Muscle layer of colon (tissue), 2 donors: ENCODE data around the gene KLHL25.
"Not testable (repeated sequence)": the region's sequence is repeated elsewhere in the genome, so short reads cannot be mapped to it uniquely, and the experiment has no call there.

Source experiments
- H3K27ac ChIP-seq: one replicate; pipeline ENCODE4 v1.7.0; 2013; ENCODE audit warnings: low read depth, mild to moderate bottlenecking, low read length, moderate library complexity
- H3K27me3 ChIP-seq, 2 donors: one replicate each; pipeline ENCODE4 v1.7.0; 2013; ENCODE audit warnings: low read length in 2 of 2, mild to moderate bottlenecking in 2 of 2; ENCODE audit not compliant: insufficient read depth in 2 of 2, control insufficient read depth in 1 of 2
- H3K36me3 ChIP-seq: one replicate; pipeline ENCODE4 v1.7.0; 2013; ENCODE audit warnings: mild to moderate bottlenecking, low read length; ENCODE audit not compliant: insufficient read depth
- H3K4me1 ChIP-seq: one replicate; pipeline ENCODE4 v1.7.0; 2013; ENCODE audit warnings: mild to moderate bottlenecking, low read length; ENCODE audit not compliant: insufficient read depth
- H3K4me3 ChIP-seq, 2 donors: one replicate each; pipeline ENCODE4 v1.7.0; 2013; ENCODE audit warnings: low read length in 2 of 2, low read depth in 1 of 2, mild to moderate bottlenecking in 1 of 2, moderate library complexity in 1 of 2
- H3K9ac ChIP-seq: one replicate; pipeline ENCODE4 v1.7.0; 2013; ENCODE audit warnings: low read length
- H3K9me3 ChIP-seq: one replicate; pipeline ENCODE4 v1.7.0; 2013; ENCODE audit warnings: mild to moderate bottlenecking, low read length
- donor health status: abdominal sarcoma.
- donor health status: Adenocarcinoma of cecum.

KLHL25 gene

GRCh38 chr15:85800478-85801123 lies 5.9 kb upstream of the KLHL25 start:
- Histone ChIP-seq H3K4me3 (no peak overlapping the region), H3K36me3 (no peaks in the 10 kb centered on the region), H3K27ac (no peak overlapping the region), H3K27me3 (no peaks in the 10 kb centered on the region), H3K9ac (no peak overlapping the region), H3K4me1 (peaks cover 14% of the 10 kb centered on the region), H3K9me3 (no peaks in the 10 kb centered on the region)

GRCh38 chr15:85796371-85796770 lies 1.6 kb upstream of the KLHL25 start:
- not testable (repeated sequence) for H3K36me3 ChIP-seq, H3K9ac ChIP-seq, H3K4me3 ChIP-seq, H3K27ac ChIP-seq, H3K27me3 ChIP-seq, H3K9me3 ChIP-seq
- peaks cover 19% of the 10 kb centered on the region for H3K4me1 ChIP-seq

GRCh38 chr15:85795337-85796305 lies 896 bp upstream of the KLHL25 start:
- no peaks in the 10 kb centered on the region for H3K27me3 ChIP-seq
- peak overlapping the region; percentile 22 to 64 for H3K4me3 ChIP-seq
- H3K4me1 ChIP-seq = peaks cover 19% of the 10 kb centered on the region
- H3K9me3 ChIP-seq = no peaks in the 10 kb centered on the region
- H3K27ac ChIP-seq = no peak overlapping the region
- H3K9ac ChIP-seq = no peak overlapping the region
- no peaks in the 10 kb centered on the region for H3K36me3 ChIP-seq

GRCh38 chr15:85793641-85794597 lies 806 bp downstream of the KLHL25 start:
- peaks cover 19% of the 10 kb centered on the region for H3K4me1 ChIP-seq
- H3K4me3 ChIP-seq = peak overlapping the region; percentile 77 to 87
- H3K9ac ChIP-seq = peak overlapping the region; percentile 57
- H3K36me3 ChIP-seq = no peaks in the 10 kb centered on the region
- H3K27ac ChIP-seq = peak overlapping the region; percentile 80
- H3K27me3 ChIP-seq = no peaks in the 10 kb centered on the region
- no peaks in the 10 kb centered on the region for H3K9me3 ChIP-seq

GRCh38 chr15:85792912-85793590 lies 1.7 kb downstream of the KLHL25 start:
- Histone ChIP-seq H3K36me3 (no peaks in the 10 kb centered on the region), H3K27ac (no peak overlapping the region), H3K9me3 (no peaks in the 10 kb centered on the region), H3K4me1 (peaks cover 19% of the 10 kb centered on the region), H3K27me3 (no peaks in the 10 kb centered on the region), H3K9ac (no peak overlapping the region), H3K4me3 (peak overlapping the region; percentile 77 to 87)

GRCh38 chr15:85792102-85792731 lies 2.5 kb downstream of the KLHL25 start:
- H3K36me3 ChIP-seq = no peaks in the 10 kb centered on the region
- H3K9ac ChIP-seq = no peak overlapping the region
- H3K4me3 ChIP-seq = no peak overlapping the region
- peaks cover 19% of the 10 kb centered on the region for H3K4me1 ChIP-seq
- H3K9me3 ChIP-seq = no peaks in the 10 kb centered on the region
- no peaks in the 10 kb centered on the region for H3K27me3 ChIP-seq
- H3K27ac ChIP-seq = no peak overlapping the region

GRCh38 chr15:85789496-85789875 lies 5.2 kb downstream of the KLHL25 start:
- H3K27ac ChIP-seq = no peak overlapping the region
- H3K9me3 ChIP-seq = no peaks in the 10 kb centered on the region
- H3K27me3 ChIP-seq = no peaks in the 10 kb centered on the region
- no peak overlapping the region for H3K4me3 ChIP-seq
- H3K9ac ChIP-seq = no peak overlapping the region
- peaks cover 25% of the 10 kb centered on the region for H3K4me1 ChIP-seq
- no peaks in the 10 kb centered on the region for H3K36me3 ChIP-seq

GRCh38 chr15:85788771-85789495 lies 5.8 kb downstream of the KLHL25 start:
- H3K9me3 ChIP-seq = no peaks in the 10 kb centered on the region
- no peak overlapping the region for H3K4me3 ChIP-seq
- H3K4me1 ChIP-seq = peaks cover 25% of the 10 kb centered on the region
- H3K9ac ChIP-seq = no peak overlapping the region
- H3K27ac ChIP-seq = no peak overlapping the region
- H3K27me3 ChIP-seq = no peaks in the 10 kb centered on the region
- no peaks in the 10 kb centered on the region for H3K36me3 ChIP-seq

GRCh38 chr15:85786781-85787114 lies 8.0 kb downstream of the KLHL25 start:
- Histone ChIP-seq H3K4me1 (peaks cover 14% of the 10 kb centered on the region), H3K36me3 (no peaks in the 10 kb centered on the region), H3K4me3 (no peak overlapping the region), H3K27ac (no peak overlapping the region), H3K27me3 (no peaks in the 10 kb centered on the region), H3K9ac (no peak overlapping the region), H3K9me3 (no peaks in the 10 kb centered on the region)
